IPS DF 19.7 (cell line): ENCODE measurements around the gene FUCA2.
A peak's percentile ranks its signal among the peaks of the same experiment; 100 is the strongest.
"Not testable (repeated sequence)": the region's sequence is repeated elsewhere in the genome, so short reads cannot be mapped to it uniquely, and the experiment has no call there.

ENCODE experiments used
- DNase-seq: peaks from one replicate; pipeline ENCODE4 v3.0.0-alpha.2; 2013; ENCODE audit warnings: low read depth, low spot score

FUCA2 gene

DNA sequence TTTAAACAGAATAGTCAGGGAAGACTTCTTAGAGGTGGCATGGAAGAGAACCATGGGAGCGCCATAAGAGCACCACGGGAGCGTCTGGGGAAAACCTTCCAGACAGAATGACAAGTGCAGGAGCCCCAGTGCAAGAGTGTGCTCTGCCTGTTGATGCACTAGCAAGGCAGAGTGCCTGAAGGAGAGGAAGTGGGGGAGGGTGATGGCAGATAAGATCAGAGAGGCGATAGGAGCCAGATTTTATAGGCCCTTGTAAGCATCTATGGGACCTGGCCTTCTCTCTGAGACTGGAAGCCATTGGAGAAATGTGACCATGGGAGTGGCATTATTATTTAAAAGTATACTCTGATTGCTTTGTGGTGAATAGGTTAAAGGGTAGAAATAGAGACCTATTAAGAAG is 13.1 kb downstream of the FUCA2 start:
- no peak for DNase-seq

DNA sequence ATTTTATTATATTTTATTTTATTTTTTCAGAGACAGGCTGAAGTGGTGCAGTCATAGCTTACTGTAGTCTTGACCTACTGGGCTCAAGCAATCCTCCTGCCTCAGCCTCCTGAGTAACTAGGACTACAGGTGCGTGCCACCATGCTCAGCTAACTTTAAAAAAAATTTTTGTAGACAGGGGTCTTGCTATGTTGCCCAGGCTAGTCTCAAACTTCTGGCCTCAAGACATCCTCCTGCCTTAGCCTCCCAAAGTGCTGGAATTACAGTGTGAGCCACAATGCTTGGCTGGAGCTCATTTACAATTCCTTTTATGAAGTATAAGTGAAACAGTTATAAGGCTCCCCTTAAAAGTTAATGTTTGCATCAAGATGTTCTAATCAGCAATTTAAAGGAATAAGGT is 14.5 kb downstream of the FUCA2 start:
- no peak for DNase-seq

DNA sequence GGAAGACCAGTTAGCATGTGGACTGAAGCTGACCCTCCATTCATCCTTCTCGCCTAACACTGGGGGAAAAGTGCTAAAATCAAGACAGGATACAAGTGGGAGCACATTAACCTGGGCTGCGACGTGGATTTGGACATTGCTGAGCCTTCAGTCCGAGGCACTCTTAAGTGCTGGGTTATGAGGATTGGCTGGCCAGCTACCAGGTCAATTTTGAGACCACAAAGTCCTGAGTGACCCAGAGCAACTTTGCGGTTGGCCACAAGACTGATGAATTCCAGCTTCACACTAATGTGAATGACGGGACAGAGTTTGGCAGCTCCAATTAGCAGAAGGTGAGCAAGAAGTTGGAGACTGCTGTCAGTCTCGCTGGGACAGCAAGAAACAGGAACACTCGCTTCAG is 20.7 kb downstream of the FUCA2 start:
- no peak for DNase-seq

DNA sequence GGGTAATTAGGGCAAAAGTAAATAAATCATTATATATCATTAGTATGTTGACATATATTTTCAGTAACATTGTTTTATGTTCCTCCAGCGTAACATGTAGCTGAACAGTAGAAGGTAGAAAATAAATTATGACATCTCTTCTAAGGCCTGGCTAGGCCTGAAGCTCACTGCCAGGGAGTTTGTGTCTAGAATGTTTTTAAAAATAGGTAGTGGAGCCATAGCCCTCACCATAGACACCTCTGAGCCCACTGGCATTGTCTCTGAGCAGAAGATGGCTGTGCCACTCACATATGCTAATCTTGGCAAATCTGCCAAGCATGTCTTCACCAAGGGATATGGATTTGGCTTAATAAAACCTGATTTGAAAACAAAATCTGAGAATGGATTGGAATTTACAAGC is 21.3 kb downstream of the FUCA2 start:
- DNase-seq = no peak

DNA sequence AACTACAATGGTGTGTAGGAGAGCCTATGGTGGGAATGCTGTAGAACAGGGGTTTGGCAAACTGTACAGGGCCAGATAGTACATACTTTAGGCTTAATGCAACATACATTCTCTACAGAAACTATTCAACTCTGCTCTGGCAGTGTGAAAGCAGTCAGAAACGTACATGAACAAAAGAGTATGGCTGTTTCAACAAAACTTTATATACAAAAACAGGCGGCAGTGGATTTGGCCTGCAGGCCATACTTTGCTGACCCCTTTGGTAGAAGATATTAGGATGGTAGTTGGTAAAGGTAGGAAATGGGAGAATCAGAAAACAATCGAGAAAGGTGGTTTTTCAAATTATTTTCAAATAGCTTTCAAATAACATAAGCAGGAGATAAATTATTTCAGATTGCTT is 24.8 kb downstream of the FUCA2 start:
- DNase-seq = no peak

DNA sequence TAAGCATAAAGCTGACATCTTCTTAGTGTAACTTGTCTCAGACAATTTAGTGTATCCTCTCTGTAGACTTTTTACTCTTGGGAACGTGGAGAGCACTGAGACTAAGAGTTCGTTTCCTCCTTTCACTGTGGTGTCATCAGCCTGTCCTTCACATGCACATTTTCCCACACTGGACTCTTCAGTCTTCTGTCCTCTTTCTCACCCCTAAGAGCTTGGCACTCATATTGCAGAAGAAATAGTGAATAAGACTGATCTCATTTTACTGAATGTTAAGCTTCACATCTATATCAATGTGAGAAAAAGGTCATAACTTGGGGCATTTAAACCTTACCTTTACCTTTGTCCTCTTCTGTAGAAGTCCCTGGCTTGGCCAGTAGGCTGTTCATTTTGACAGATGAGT is 25.6 kb downstream of the FUCA2 start:
- DNase-seq = no peak

DNA sequence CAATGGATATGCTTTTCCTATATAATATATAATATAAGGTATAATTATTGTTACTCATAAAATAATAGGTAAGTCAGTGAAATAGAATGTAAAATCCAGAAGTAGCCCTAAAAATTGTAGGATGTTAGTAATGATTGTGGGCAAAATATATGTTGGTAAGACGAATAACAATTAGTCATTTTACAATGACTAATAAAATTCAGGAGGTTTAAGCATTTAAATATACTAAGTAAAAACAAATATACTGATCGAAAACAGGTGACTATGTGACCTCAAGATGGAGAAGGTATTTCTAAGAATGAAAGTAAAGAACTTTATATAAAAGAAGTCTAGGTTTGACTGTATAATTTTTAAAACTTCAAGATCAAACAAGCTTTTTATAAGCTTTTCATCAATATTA is 28.9 kb downstream of the FUCA2 start:
- DNase-seq = no peak

DNA sequence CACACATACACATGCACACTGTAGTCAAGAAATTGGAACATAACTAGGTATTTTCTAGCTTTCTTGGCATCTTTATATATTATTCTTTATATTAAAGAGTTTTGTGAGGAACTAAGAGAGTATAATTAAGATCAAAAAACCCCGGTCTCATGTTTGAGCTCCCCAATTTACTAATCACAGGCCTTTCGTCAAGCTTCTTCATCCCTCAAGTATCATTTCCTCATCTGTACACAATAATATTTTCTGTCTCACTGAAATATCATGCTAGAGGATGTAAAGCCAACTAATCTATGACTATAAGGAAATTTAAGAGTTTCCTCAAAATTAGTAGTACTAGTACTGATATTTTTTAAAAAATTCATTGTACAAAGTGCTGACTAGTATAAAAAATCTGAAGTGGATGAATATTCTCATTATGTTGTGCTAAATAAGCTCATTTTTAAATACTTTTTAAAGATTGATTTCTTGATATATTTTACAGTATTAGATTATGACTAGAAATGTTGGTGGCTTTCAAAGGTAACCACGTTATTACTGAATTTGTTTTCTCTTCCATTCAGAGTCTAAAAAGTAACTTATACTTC is 32.9 kb downstream of the FUCA2 start:
- DNase-seq = no peak

DNA sequence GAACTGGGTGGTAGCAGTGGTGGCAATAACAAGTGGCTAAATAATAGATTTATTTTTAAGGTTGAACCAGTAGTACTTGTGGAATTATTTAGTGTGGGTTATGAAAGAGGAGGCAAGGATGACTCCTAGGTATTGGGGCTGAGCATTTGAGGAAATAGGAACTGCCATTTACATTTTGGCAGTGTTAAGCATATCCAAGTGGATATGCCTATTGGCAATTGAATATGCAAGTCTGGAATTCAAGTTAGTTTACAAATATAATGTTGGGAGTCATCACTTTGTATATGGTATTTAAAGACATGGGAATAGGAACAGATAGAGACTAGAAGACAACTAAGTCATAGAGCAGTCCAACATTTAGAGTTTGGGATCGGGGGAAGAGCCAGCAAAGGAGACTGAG is 35.0 kb downstream of the FUCA2 start:
- DNase-seq = no peak

DNA sequence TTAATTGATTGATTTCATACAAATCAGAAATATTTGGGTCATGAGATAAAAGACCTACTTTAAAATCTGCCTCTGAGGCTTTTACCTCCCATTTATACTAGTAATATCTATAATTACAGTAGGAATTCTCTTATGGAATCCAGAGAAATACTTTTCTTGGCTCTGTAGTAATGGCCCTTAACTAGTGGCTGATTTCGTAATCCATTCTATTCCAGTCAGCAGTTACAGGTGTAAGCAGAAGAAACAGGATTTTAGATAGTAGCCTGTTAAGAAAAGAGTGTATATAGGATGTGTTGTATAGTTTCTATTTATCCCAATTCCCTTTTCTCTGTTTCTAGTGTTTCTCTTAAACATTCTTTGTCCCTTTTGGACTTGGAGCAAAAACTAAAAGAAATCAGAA is 39.7 kb downstream of the FUCA2 start:
- no peak for DNase-seq

DNA sequence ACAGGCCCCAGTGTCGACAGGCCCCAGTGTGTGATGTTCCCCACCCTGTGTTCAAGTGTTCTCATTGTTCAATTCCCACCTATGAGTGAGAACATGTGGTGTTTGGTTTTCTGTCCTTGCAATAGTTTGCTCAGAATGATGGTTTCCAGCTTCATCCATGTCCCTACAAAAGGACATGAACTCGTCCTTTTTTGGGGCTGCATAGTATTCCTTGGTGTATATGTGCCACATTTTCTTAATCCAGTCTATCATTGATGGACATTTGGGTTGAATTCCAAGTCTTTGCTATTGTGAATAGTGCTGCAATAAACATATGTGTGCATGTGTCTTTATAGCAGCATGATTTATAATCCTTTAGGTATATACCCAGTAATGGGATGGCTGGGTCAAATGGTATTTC is 42.7 kb downstream of the FUCA2 start:
- not testable (repeated sequence) for DNase-seq

DNA sequence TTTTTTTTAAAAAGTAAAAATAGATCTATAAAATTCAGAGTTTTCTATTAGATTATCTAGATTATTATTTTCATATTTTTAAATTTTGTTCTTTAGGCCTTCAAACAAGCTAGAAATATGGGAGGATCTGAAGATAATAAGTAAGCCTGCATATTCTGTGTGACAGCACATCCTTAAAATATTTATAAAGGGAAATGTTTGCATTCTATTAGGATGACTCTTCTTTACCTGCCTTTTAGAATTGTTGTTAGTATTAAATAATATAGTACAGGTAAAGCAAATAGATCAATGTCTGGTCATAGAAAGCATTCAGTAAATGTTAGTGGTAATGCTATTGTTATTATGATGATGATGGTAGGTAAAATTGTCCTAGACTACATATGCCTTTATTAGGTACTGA is 43.5 kb downstream of the FUCA2 start:
- no peak for DNase-seq

DNA sequence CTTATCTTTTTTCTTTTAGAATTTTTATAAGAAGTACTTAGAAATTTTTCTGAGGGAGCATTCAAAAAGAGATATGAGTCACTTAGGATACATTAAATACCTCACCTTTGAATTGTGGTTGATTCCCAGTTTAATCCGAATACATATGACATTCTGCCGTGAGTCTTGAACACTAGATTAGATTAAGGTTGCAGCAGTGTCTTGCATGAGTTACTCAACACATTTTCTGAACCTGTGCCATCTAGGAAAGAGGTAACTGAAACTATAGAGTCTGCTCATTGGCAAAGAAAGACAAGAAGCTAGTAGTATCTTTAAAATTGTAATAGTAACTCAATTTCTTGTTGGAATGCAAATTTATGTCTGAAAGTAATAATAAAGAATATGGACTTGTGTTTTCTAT is 46.0 kb downstream of the FUCA2 start:
- no peak for DNase-seq

DNA sequence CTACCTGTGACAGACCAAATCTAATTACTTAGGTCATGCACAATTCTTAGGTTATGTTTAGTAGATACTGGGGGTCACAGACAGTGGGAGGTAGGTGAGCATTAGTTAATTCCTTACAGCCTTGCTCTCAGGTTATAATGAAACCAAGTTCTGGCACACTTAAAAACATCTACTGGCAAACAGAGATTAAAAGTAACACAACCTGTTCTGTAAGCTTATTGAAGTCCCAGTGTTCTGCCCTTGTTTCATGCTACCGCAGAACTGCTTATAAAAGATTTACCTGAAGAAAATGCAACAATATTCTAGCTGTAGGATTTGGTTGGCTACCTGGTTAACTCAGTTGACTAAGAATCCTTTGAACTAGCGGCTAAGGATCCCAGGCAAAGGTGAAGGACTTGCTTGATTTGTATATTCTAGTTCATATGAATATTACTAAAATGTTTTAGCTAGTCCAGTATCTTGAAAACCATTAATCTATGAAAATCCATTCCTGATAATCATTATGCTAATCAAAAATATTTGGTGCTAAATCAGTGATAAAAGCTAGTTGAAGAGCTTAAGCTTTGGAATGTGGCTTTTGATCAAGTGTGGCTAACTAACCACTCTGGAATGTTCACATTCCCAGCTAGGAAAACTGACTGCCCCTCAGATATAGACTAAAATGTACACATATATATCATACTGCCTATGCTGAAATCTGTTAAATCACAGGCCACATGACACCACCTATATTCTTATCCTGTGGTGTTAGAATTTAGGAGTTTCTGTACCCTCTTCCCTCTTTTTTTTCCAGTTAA is 53.8 kb downstream of the FUCA2 start:
- no peak for DNase-seq

DNA sequence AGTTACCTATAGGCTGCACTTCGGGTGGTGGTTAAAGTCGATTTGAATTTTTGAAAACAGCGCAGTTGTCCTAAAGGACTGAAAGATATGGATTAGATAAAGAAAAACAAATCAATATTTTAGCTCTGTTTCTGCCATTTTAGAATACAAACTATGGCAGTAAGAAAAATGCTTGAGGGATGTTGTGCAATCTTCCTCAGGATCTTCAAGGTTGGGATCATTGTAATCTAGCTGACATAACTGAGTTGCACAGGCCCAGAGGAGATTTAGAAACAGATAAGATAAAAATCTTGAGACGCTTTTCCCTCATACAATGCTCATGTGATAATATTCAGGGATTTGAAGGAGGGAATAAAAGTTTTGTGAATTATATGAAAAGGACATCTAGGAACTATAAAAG is 60.0 kb downstream of the FUCA2 start:
- DNase-seq = no peak

DNA sequence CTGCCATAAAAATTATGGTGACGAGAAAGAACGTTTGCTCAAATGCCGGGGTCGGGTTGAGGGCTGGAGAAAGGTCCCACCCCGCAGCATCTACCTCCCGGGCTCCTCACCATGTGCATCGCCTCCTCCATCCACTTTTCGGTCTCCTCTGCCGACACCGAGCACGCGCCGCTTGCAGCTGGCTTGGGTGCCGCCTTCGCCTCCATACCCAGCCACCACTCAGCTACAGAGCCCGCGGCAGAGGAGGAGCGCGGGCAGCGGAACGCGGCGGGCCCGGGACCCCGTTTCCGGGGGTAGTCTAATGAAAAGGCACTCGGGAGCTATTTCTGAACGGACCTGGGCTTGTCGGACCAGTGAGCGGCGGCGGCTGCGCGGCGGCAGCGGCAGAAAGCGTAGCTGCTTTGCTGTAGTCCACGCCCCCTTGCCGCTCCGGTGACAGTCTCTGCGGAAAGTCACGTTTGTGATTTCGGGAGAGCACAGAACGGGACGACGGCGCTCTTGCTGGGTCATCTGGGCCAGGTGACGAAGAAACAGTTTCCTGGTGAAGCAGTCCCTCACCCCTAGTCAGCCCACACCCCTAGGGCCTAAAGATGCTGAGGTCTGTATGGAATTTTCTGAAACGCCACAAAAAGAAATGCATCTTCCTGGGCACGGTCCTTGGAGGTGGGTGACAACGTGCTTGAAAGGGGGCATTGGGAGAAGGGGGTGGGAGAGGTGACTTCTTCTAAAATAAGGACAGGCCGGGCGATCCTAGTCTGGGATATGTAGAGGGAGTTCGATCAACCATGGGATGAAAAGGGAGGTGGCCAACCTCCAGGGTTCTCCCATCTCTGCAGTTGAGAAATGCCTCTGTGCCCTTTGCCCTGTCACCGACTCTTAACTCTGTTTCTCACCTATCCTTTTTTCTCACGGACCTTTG is 60.8 kb downstream of the FUCA2 start, which contains the start of the genes ADAT2 and PEX3:
TSS of gene ADAT2 (minus strand) at position 243 of the 919 bp plus-strand sequence. CDS start at position 206, 37 bp downstream.
TSS of gene PEX3 (plus strand) at position 353 of the 919 bp plus-strand sequence. CDS start at position 591, 238 bp downstream.
- peak; percentile 73 for DNase-seq

DNA sequence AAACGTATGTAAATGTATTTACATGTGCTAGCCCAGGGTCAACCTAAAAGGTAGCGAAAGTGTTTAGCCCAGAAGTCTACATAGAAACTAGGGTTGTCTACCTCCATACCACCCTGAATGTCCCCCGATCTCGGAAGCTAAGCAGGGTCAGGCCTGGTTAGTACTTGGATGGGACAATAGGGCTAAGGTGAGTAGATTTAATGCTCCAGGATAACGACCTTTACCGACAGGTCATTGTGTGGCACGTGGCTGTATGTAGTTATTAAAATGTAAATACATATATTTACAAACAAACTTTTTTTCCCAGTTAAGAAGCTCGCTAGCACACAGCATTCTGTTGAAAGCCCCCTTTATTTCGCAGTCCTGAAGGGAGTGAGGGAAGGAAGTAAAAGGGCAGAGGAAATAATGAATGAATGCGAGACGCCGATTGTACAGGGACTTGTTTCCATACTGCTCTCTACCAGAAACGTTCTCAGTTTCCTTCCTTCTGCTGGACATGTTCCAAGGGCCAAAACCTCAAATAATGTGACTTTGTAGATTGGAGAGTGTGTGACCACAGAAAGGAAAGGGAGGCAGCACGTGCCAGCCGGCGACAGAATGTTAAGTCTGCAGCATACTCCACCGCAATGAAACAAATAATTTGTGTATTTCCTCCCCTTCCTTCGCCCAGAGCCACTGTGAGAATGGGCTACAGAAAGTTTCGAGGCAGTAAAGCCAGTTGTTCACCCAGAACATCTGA is 61.6 kb downstream of the FUCA2 start:
- DNase-seq = no peak

DNA sequence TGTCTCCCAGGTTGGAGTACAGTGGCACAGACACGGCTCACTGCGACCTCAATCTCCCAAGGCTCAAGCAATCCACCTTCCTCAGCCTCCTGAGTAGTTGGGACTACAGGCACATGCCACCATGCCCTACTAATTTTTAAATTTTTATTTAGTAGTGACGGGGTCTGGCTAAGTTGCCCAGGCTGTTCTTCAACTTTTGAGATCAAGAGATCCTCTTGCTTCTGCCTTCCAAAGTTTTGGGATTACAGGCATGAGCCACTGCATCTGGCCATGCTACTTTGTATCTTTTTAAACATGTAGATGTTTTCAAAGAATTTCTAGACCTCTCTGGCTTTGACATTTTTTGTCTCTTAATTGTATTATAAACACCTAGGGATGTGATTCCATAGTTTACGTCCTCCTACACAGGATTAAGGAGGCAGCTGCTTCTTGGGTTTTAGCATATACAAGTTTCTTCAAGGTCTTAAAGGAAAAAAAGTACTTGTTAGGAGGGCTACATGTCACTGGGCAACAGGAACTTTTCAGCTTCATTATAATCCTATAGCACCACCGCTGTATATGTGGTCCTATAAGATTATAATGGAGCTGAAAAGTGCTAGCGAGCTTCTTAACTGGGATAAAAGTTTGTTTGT is 62.3 kb downstream of the FUCA2 start:
- no peak for DNase-seq

DNA sequence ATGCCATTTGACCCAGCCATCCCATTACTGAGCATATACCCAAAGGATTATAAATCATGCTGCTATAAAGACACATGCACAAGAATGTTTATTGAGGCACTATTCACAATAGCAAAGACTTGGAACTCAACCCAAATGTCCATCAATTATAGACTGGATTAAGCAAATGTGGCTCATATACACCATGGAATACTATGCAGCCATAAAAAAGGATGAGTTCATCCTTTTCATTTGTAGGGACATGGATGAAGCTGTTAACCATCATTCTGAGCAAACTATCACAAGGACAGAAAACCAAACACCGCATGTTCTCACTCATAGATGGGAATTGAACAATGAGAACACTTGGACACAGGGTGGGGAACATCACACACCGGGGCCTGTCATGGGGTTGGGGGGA is 63.7 kb downstream of the FUCA2 start:
- not testable (repeated sequence) for DNase-seq
